ENCODE data around the gene PRKAB1.

Gene PRKAB1

GRCh38 chr12:119661882-119662281 is 6.1 kb upstream of the PRKAB1 start:
- no peak for DNase-seq (ENCODE audit: low read depth in 2 of 2)

GRCh38 chr12:119664642-119665041 is 3.3 kb upstream of the PRKAB1 start:
- no peak for DNase-seq (ENCODE audit: low read depth in 2 of 2)

- no peak for DNase-seq (ENCODE audit: low read depth in 2 of 2)
Observed at GRCh38 chr12:119665164-119665929, 2.6 kb upstream of the PRKAB1 start.

GRCh38 chr12:119666226-119666795 is 1.6 kb upstream of the PRKAB1 start:
- DNase-seq (ENCODE audit: low read depth in 2 of 2): no peak

GRCh38 chr12:119666900-119667576 is 895 bp upstream of the PRKAB1 start:
- no peak for DNase-seq (ENCODE audit: low read depth in 2 of 2)

- no peak for DNase-seq (ENCODE audit: low read depth in 2 of 2)
Observed at GRCh38 chr12:119668324-119668841, 450 bp downstream of the PRKAB1 start.

- DNase-seq (ENCODE audit: low read depth in 2 of 2): no peak
Observed at GRCh38 chr12:119669744-119670472, 2.0 kb downstream of the PRKAB1 start.

- no peak for DNase-seq (ENCODE audit: low read depth in 2 of 2)
Observed at GRCh38 chr12:119671070-119671469, 3.1 kb downstream of the PRKAB1 start.

- DNase-seq (ENCODE audit: low read depth in 2 of 2): no peak
Observed at GRCh38 chr12:119672194-119672593, 4.3 kb downstream of the PRKAB1 start.

GRCh38 chr12:119673634-119674033 is 5.7 kb downstream of the PRKAB1 start:
- DNase-seq (ENCODE audit: low read depth in 2 of 2): no peak

GRCh38 chr12:119674560-119674959 is 6.6 kb downstream of the PRKAB1 start:
- no peak for DNase-seq (ENCODE audit: low read depth in 2 of 2)

- DNase-seq (ENCODE audit: low read depth in 2 of 2): no peak
Observed at GRCh38 chr12:119676022-119676421, 8.1 kb downstream of the PRKAB1 start.

- no peak for DNase-seq (ENCODE audit: low read depth in 2 of 2)
Observed at GRCh38 chr12:119676573-119676972, 8.6 kb downstream of the PRKAB1 start.

- no peak for DNase-seq (ENCODE audit: low read depth in 2 of 2)
Observed at GRCh38 chr12:119678459-119678858, 10.5 kb downstream of the PRKAB1 start.

GRCh38 chr12:119679081-119679480 is 11.1 kb downstream of the PRKAB1 start:
- DNase-seq (ENCODE audit: low read depth in 2 of 2): no peak

- no peak for DNase-seq (ENCODE audit: low read depth in 2 of 2)
Observed at GRCh38 chr12:119679490-119679889, 11.6 kb downstream of the PRKAB1 start.

- DNase-seq (ENCODE audit: low read depth in 2 of 2): no peak
Observed at GRCh38 chr12:119681111-119681510, 13.2 kb downstream of the PRKAB1 start.

GRCh38 chr12:119681728-119682638 is 14.1 kb downstream of the PRKAB1 start:
- DNase-seq (ENCODE audit: low read depth in 2 of 2): no peak

GRCh38 chr12:119682639-119683252 is 14.8 kb downstream of the PRKAB1 start:
- DNase-seq (ENCODE audit: low read depth in 2 of 2): no peak

- DNase-seq (ENCODE audit: low read depth in 2 of 2): no peak
Observed at GRCh38 chr12:119683413-119683812, 15.5 kb downstream of the PRKAB1 start.

- DNase-seq (ENCODE audit: low read depth in 2 of 2): no peak
Observed at GRCh38 chr12:119683816-119684215, 15.9 kb downstream of the PRKAB1 start.

Data from stimulated activated CD8-positive, alpha-beta memory T cell treated with anti-CD3 and anti-CD28 coated beads, Interleukin-7, amount 100 ng/mL, for 1 hour (primary cell).